KMS-11 (cell line): ENCODE data around the gene MRPL45.

Experiments used
- H2AFZ ChIP-seq: fragments of 200-600 bp; sonication (generic); 2 replicates; pipeline ENCODE4 v1.6.1; 2016; ENCODE audit warnings: antibody characterized with exemption, mixed run types, low read depth
- H3K27ac ChIP-seq: fragments of 200-600 bp; sonication (generic); 2 replicates; pipeline ENCODE4 v1.6.1; 2016; ENCODE audit warnings: mild to moderate bottlenecking, mixed run types
- H3K27me3 ChIP-seq: fragments of 200-600 bp; sonication (generic); 2 replicates; pipeline ENCODE4 v1.6.1; 2017; ENCODE audit warnings: mild to moderate bottlenecking, low read depth, mixed run types, moderate library complexity; ENCODE audit not compliant: insufficient read depth
- H3K36me3 ChIP-seq: fragments of 200-600 bp; sonication (generic); 2 replicates; pipeline ENCODE4 v1.6.1; 2017; ENCODE audit warnings: mild to moderate bottlenecking, mixed run types; ENCODE audit not compliant: insufficient read depth
- H3K4me1 ChIP-seq: fragments of 200-600 bp; sonication (generic); 2 replicates; pipeline ENCODE4 v1.6.1; 2016; ENCODE audit warnings: mild to moderate bottlenecking, low read depth, mixed run types; ENCODE audit not compliant: poor library complexity, severe bottlenecking
- H3K4me2 ChIP-seq: fragments of 200-600 bp; sonication (generic); 2 replicates; pipeline ENCODE4 v1.7.0; 2016; ENCODE audit warnings: mild to moderate bottlenecking, mixed run types
- H3K4me3 ChIP-seq: fragments of 200-600 bp; sonication (generic); IDR thresholded peaks from 2 replicates; pipeline ENCODE4 v1.6.1; 2017; ENCODE audit warnings: low read depth, low read length, mixed read lengths; ENCODE audit not compliant: insufficient read depth
- H3K79me2 ChIP-seq: fragments of 200-600 bp; sonication (generic); 2 replicates; pipeline ENCODE4 v1.6.1; 2016; ENCODE audit warnings: low read depth, mixed run types; ENCODE audit not compliant: insufficient read depth
- H3K9ac ChIP-seq: fragments of 200-600 bp; sonication (generic); 2 replicates; pipeline ENCODE4 v1.6.1; 2016; ENCODE audit warnings: mild to moderate bottlenecking, mixed run types
- H4K20me1 ChIP-seq: fragments of 200-600 bp; sonication (generic); 2 replicates; pipeline ENCODE4 v1.6.1; 2016; ENCODE audit warnings: mild to moderate bottlenecking, mixed run types; ENCODE audit not compliant: insufficient read depth
- CTCF ChIP-seq: fragments of 200-600 bp; sonication (generic); conservative IDR thresholded peaks from 2 replicates; pipeline ENCODE4 v1.6.1; 2017; ENCODE audit warnings: low read depth, mild to moderate bottlenecking, antibody characterized with exemption, low read length, moderate library complexity, mixed read lengths

Gene MRPL45

GRCh38 chr17:38327936-38328335, 31.0 kb downstream of the MRPL45 start:
- Histone ChIP-seq H3K27ac (no peak overlapping the region), H3K9ac (no peak overlapping the region), H3K27me3 (no peaks in the 10 kb centered on the region; the same call in 1 of the 2 replicates), H3K4me1 (peaks cover 6% of the 10 kb centered on the region), H3K4me2 (no peak overlapping the region), H4K20me1 (no peaks in the 10 kb centered on the region), H3K4me3 (no peak overlapping the region), H2AFZ (no peak overlapping the region), H3K36me3 (no peaks in the 10 kb centered on the region), H3K79me2 (no peaks in the 10 kb centered on the region)
- no peak for TF ChIP-seq CTCF

- Histone ChIP-seq H3K79me2 (no peaks in the 10 kb centered on the region), H3K4me3 (no peak overlapping the region), H3K9ac (no peak overlapping the region), H3K27me3 (no peaks in the 10 kb centered on the region; the same call in 1 of the 2 replicates), H4K20me1 (no peaks in the 10 kb centered on the region), H3K4me1 (peaks cover 6% of the 10 kb centered on the region), H3K4me2 (no peak overlapping the region), H3K27ac (no peak overlapping the region), H3K36me3 (no peaks in the 10 kb centered on the region), H2AFZ (no peak overlapping the region)
- no peak for TF ChIP-seq CTCF
Observed at GRCh38 chr17:38328620-38329019, 31.7 kb downstream of the MRPL45 start.

- no peaks in the 10 kb centered on the region for H3K79me2 ChIP-seq
- TF ChIP-seq CTCF = no peak
- no peaks in the 10 kb centered on the region for H3K36me3 ChIP-seq
- no peaks in the 10 kb centered on the region for H4K20me1 ChIP-seq
- no peak overlapping the region for H3K4me3 ChIP-seq
- H3K4me2 ChIP-seq = no peak overlapping the region
- no peaks in the 10 kb centered on the region; the same call in 1 of the 2 replicates for H3K27me3 ChIP-seq
- H3K9ac ChIP-seq = no peak overlapping the region
- no peak overlapping the region for H3K27ac ChIP-seq
- peaks cover 6% of the 10 kb centered on the region for H3K4me1 ChIP-seq
- no peak overlapping the region for H2AFZ ChIP-seq
Observed at GRCh38 chr17:38329284-38329683, 32.3 kb downstream of the MRPL45 start.

GRCh38 chr17:38329808-38330730, 33.1 kb downstream of the MRPL45 start:
- no peak for TF ChIP-seq CTCF
- no peaks in the 10 kb centered on the region; the same call in 1 of the 2 replicates for H3K27me3 ChIP-seq
- no peak overlapping the region for H3K4me3 ChIP-seq
- H3K9ac ChIP-seq = no peak overlapping the region
- no peaks in the 10 kb centered on the region for H4K20me1 ChIP-seq
- H3K36me3 ChIP-seq = no peaks in the 10 kb centered on the region
- H2AFZ ChIP-seq = no peak overlapping the region
- peaks cover under 1% of the 10 kb centered on the region for H3K4me1 ChIP-seq
- no peak overlapping the region for H3K27ac ChIP-seq
- H3K79me2 ChIP-seq = no peaks in the 10 kb centered on the region
- no peak overlapping the region for H3K4me2 ChIP-seq
